Stimulated activated CD4-positive, alpha-beta T cell treated with anti-CD3 and anti-CD28 coated beads, TNF-alpha, amount 100 ng/mL, for 4 hours (primary cell): ENCODE measurements around the gene HES5.

Experiments
- DNase-seq, 3 experiments: peaks; one replicate each; pipeline ENCODE4 v3.0.0-alpha.2; 2020; ENCODE audit warnings: low read depth in 3 of 3

Gene HES5

GRCh38 chr1:2530513-2531361, 674 bp upstream of the HES5 start:
- no peak for DNase-seq

GRCh38 chr1:2528966-2529783, 888 bp downstream of the HES5 start:
- DNase-seq: peak in 1 of 3 experiments; percentile 34

GRCh38 chr1:2528611-2528965, 1.5 kb downstream of the HES5 start:
- DNase-seq: no peak

DNA sequence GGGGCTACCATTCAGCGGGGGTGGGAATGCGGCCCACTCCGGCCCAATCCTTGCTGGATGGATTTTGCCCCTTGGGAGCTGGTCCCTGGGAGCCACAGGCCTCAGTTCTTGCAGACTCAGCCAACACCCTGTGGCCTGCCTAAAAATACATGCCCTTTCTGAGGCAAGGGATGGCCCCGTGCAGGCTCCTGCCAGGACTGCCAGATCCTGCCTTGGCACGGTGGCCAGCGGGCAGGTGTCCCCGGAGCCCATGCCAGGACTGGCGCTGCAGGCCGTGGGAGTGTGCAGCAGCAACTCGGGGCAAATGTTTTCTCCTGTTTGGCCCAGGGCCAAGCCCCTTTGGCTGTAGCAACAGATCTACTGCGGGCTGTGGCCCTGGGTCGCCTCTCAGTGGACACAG, 2.0 kb downstream of the HES5 start:
- no peak for DNase-seq

- no peak for DNase-seq
Measured at GRCh38 chr1:2527556-2527860, 2.6 kb downstream of the HES5 start.

- peak in 1 of 3 experiments; percentile 32 for DNase-seq
Measured at GRCh38 chr1:2526824-2527555, 3.1 kb downstream of the HES5 start.

GRCh38 chr1:2525920-2526823, 3.9 kb downstream of the HES5 start, which contains the start of gene PANK4:
PANK4 (minus strand) TSS chr1:2526596; CDS start chr1:2526587, 9 bp downstream.
- DNase-seq: peak; percentile 81 to 82 (median 81)

DNA sequence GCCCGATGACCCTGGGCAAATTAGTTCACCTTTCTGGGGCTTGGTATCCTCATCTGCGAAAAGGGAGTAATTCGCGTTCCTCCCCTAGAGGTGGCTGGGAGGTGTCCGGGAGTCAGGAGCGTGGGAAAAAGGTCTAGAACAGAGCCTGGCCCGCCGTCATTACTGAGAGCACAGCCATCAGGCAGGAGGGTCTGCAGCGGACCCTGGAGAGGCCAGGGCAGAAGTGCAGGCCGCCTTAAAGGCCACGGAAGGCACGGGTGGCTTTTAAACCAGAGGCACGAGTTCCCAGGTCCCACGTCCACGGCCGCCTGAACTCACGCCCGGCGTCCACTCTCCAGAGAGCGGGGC, 4.5 kb downstream of the HES5 start:
- no peak for DNase-seq

DNA sequence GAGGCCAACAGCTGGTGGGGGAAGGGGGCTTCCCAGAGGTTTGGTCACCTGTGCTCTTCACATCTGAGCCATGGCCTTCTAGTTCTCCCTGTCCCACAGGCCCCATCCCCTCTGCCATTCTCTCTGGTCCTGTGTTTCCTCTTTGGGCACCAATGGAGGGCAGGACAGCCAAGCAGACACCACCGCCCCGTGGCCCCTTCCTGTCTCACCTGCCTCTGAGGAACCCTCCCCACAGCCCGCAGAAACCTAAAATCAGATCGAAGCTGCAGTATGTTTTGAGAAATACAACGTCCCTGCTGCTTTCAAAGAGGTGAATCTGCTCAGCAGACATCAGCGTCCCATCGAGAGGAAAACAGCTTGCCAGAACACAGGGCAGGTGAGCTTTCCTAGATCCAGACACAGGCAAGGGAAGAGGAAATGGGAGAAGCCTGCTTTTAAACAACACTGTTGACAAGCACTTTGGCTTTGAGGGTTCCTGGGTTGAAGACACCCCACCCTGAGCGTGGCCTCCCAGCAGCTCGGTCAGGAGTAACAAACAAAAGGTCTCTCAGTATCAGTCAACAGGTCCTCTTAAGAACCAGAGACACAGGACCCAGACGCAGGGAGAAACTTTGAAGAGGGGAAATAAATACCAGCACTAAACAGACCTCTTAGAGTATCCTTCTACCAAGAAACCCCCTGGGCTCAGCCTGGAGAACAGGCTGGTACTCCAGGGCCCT, 6.0 kb downstream of the HES5 start:
- no peak for DNase-seq

- DNase-seq: no peak
Measured at GRCh38 chr1:2523191-2523890, 6.7 kb downstream of the HES5 start.

GRCh38 chr1:2522230-2522629, 7.8 kb downstream of the HES5 start:
- no peak for DNase-seq

DNA sequence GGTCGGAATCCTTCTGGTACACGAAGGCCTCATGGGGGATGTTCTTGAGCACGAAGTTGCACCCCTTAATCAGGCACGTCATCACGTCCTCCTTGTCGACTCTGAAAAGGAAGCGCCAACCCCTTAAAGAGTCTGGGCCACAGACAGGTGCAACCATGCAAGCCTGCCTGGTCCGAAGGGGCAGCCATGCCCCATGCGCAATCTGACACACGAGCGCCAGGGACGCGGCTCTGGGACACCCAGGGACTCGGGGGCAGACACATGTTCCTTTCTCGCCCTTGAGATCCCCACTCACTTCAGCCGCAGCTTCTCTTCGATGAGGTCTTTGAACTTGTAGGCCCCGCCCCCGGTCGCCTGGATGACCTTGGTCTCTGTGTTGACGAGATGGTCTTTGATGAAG, 9.3 kb downstream of the HES5 start:
- DNase-seq: no peak

- no peak for DNase-seq
Measured at GRCh38 chr1:2520206-2520605, 9.9 kb downstream of the HES5 start.

DNA sequence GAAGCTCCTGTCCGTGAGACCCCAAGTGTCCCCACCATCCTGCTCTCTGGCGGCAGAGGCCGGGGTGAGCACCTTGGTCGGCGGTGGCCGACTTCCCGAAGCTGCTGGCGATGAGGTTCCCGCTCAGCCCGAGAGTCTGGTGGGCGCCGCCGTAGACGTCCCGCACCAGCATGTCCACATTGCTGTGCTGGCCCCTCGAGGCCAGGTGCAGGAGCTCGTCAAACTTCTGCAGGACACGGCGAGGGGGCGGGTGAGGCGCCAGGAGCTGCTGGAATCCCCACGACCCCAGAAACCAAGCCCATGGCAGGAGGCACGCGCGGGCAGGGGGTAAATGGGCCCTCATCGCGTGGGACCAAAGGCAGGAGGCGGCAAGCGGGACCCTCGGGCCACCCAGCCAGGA, 10.3 kb downstream of the HES5 start:
- DNase-seq: no peak

- DNase-seq: no peak
Measured at GRCh38 chr1:2519029-2519685, 10.9 kb downstream of the HES5 start.

GRCh38 chr1:2518528-2518927, 11.5 kb downstream of the HES5 start:
- DNase-seq: no peak

DNA sequence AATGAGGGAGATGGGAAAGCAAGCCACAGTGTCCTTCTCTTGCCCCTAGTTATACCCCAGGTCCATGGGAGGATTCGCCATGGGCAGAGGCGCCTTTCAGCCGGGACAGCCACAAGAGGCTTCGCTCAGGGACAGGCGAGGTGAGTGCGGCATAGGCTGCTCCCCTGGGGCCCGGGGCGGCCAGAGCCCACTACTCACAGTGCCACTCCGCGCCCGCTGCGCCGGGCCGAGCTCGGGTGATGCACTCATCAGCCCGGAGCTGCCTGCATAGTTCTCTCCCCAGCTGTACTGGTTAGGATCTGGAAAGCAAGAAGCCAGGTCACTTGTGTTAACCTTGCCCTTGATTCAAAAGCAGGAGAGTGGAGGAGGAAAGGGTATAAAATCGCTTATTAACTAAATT, 12.1 kb downstream of the HES5 start:
- DNase-seq: no peak

DNA sequence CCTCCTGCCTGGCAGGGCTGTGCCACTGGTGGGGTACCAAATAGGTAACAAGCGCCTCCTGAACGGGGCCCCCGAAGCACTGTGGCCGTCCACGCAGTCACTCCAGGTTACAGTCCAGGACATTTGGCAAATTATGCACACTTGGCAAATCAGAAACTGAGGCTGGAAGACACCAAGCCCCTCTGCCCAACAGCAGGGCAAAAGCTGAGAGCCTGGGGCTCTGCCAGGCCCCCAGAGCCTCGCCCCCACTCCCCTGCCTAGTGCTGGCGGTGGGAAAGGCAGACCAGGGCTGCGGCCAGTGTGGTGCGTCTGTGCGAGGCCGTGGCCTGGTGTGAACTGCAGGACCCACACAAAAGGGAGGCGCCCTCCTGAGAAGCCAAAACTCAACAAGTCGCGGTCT, 13.1 kb downstream of the HES5 start:
- no peak for DNase-seq

GRCh38 chr1:2516124-2516523, 13.9 kb downstream of the HES5 start:
- no peak for DNase-seq

DNA sequence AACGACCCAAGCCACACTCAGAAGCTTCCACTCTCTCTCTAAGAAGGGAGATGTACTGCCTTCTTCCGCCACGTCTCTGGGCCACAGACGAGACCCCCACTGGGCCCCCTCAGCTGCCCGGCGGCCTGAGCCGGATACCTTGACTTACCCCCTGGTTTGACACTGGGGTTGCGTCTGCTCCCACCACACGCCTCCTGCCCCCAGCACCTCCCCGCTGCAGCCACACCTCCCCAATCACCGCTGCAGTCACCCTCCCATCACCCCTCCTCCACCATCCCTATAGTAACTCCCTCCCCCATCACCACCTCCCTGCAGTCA, 14.3 kb downstream of the HES5 start:
- DNase-seq: no peak
